Measurements from ENCODE around the gene PCDHGA11. TPM values are rescaled to one million over a fixed set of nuclear protein-coding genes. Genes with fewer than 3 reads are reported as not detected.
"Not testable (repeated sequence)": the region's sequence is repeated elsewhere in the genome, so short reads cannot be mapped to it uniquely, and the experiment has no call there.

PCDHGA11 gene
- total and polyA plus RNA-seq, 4 donors: 8.0 to 16.1 (median 14.9) TPM

DNA sequence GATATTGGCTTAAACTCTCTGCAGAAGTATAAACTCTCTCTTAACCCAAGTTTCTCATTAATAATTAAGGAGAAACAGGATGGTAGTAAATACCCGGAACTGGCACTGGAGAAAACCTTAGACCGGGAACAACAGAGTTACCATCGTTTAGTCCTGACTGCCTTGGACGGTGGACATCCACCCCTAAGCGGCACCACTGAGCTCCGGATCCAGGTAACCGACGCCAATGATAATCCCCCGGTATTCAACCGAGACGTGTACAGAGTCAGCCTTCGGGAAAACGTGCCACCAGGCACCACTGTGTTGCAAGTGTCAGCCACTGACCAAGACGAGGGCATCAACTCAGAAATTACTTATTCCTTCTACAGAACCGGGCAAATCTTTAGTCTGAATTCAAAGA lies 22.2 kb upstream of the PCDHGA11 start:
- Histone ChIP-seq H3K36me3 (ENCODE audit: control insufficient read depth, insufficient read depth, low read length) (peaks cover 14% of the 10 kb centered on the region), H3K4me1 (ENCODE audit: control insufficient read depth, insufficient read depth, low read length) (peaks cover 13% of the 10 kb centered on the region), H3K27me3 (ENCODE audit: control insufficient read depth, insufficient read depth, low read length) (no peaks in the 10 kb centered on the region), H3K9me3 (ENCODE audit: control insufficient read depth, insufficient read depth, low read length) (peaks cover 60% of the 10 kb centered on the region), H3K4me3 (ENCODE audit: low read depth, low read length) (no peak overlapping the region), H3K27ac (ENCODE audit: low read depth, low read length) (no peak overlapping the region)
- WGBS (ENCODE audit: insufficient coverage): 21% methylated on average over 13 of the region's 15 CpGs
- DNase-seq (ENCODE audit: low read depth in 4 of 6, low spot score in 6 of 6): no peak

DNA sequence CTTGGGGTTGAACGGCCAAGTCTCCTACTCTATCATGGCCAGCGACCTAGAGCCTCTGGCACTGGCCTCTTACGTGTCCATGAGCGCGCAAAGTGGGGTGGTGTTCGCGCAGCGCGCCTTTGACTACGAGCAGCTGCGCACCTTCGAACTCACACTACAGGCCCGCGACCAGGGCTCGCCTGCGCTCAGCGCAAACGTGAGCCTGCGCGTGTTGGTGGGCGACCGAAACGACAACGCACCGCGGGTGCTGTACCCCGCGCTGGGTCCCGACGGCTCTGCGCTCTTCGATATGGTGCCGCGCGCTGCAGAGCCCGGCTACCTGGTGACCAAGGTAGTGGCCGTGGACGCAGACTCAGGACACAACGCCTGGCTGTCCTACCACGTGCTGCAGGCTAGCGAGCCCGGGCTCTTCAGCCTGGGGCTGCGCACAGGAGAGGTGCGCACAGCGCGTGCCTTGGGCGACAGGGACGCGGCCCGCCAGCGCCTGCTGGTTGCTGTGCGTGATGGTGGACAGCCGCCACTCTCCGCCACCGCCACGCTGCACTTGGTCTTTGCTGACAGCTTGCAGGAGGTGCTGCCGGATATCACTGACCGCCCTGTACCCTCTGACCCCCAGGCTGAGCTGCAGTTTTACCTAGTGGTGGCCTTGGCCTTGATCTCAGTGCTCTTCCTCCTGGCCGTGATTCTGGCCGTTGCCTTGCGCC lies 21.1 kb upstream of the PCDHGA11 start:
- 18% methylated on average over 61 of the region's 61 CpGs for WGBS (ENCODE audit: insufficient coverage)
- no peak overlapping the region for H3K27ac ChIP-seq (ENCODE audit: low read depth, low read length)
- DNase-seq (ENCODE audit: low read depth in 4 of 6, low spot score in 6 of 6): no peak
- peaks cover 12% of the 10 kb centered on the region for H3K4me1 ChIP-seq (ENCODE audit: control insufficient read depth, insufficient read depth, low read length)
- H3K36me3 ChIP-seq (ENCODE audit: control insufficient read depth, insufficient read depth, low read length): peaks cover 12% of the 10 kb centered on the region
- peaks cover 60% of the 10 kb centered on the region for H3K9me3 ChIP-seq (ENCODE audit: control insufficient read depth, insufficient read depth, low read length)
- H3K4me3 ChIP-seq (ENCODE audit: low read depth, low read length): no peak overlapping the region
- no peaks in the 10 kb centered on the region for H3K27me3 ChIP-seq (ENCODE audit: control insufficient read depth, insufficient read depth, low read length)

DNA sequence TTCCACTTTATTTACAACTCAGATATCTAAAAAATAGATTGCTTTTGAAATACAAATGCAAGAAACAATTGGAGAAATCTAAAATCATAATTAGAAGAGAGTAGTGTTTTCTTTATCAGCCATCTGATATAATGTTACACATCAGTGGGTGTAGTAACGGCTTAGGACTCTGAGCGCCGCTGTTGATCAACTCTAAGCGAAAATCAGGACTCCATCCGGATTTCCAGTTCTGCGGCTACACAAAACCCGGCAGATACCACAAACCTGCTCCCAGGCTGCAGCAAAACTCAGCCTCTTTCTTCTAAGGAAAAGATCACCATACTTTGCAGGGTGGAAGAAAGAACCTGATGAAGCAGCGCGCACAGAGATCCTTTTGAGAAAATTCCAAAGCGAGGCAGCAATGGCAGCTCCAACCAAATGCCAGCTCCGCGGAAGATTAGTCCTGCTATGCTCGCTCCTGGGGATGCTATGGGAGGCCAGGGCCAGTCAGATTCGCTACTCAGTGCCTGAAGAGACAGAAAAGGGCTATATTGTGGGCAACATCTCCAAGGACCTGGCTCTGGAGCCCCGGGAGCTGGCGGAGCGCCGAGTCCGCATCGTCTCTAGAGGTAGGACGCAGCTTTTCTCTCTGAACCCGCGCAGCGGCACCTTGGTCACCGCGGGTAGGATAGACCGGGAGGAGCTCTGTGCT lies 18.2 kb upstream of the PCDHGA11 start, which contains the start of gene PCDHGA9:
PCDHGA9 (plus strand) TSS at position 226 of the 691 bp plus-strand sequence; CDS start at position 401, 175 bp downstream.
- peak in 2 of 6 donors; percentile 44 to 62 for DNase-seq (ENCODE audit: low read depth in 4 of 6, low spot score in 6 of 6)
- H3K27ac ChIP-seq (ENCODE audit: low read depth, low read length): no peak within 1 kb of the TSS
- no peaks in the 10 kb centered on the region for H3K27me3 ChIP-seq (ENCODE audit: control insufficient read depth, insufficient read depth, low read length)
- peak within 1 kb of the TSS; percentile 17 for H3K4me3 ChIP-seq (ENCODE audit: low read depth, low read length)
- 9% methylated on average over 23 of the region's 27 CpGs for WGBS (ENCODE audit: insufficient coverage)
- peaks cover 16% of the 10 kb centered on the region for H3K36me3 ChIP-seq (ENCODE audit: control insufficient read depth, insufficient read depth, low read length)
- H3K4me1 ChIP-seq (ENCODE audit: control insufficient read depth, insufficient read depth, low read length): peaks cover 15% of the 10 kb centered on the region
- H3K9me3 ChIP-seq (ENCODE audit: control insufficient read depth, insufficient read depth, low read length): peaks cover 54% of the 10 kb centered on the region

DNA sequence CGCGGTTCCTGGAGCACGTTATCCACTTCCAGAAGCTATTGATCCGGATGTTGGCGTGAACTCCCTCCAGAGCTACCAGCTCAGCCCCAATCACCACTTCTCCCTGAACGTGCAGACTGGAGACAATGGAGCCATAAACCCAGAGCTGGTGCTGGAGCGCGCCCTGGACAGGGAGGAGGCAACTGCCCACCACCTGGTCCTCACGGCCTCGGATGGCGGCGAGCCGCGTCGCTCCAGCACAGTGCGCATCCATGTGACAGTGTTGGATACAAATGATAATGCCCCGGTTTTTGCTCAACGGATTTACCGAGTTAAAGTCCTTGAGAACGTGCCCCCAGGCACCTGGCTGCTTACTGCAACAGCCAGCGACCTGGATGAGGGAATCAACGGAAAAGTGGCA lies 17.5 kb upstream of the PCDHGA11 start:
- Histone ChIP-seq H3K9me3 (ENCODE audit: control insufficient read depth, insufficient read depth, low read length) (peaks cover 55% of the 10 kb centered on the region), H3K4me3 (ENCODE audit: low read depth, low read length) (no peak overlapping the region), H3K36me3 (ENCODE audit: control insufficient read depth, insufficient read depth, low read length) (peaks cover 21% of the 10 kb centered on the region), H3K4me1 (ENCODE audit: control insufficient read depth, insufficient read depth, low read length) (peaks cover 18% of the 10 kb centered on the region), H3K27me3 (ENCODE audit: control insufficient read depth, insufficient read depth, low read length) (no peaks in the 10 kb centered on the region), H3K27ac (ENCODE audit: low read depth, low read length) (no peak overlapping the region)
- 20% methylated on average over 19 of the region's 22 CpGs for WGBS (ENCODE audit: insufficient coverage)
- DNase-seq (ENCODE audit: low read depth in 4 of 6, low spot score in 6 of 6): no peak

DNA sequence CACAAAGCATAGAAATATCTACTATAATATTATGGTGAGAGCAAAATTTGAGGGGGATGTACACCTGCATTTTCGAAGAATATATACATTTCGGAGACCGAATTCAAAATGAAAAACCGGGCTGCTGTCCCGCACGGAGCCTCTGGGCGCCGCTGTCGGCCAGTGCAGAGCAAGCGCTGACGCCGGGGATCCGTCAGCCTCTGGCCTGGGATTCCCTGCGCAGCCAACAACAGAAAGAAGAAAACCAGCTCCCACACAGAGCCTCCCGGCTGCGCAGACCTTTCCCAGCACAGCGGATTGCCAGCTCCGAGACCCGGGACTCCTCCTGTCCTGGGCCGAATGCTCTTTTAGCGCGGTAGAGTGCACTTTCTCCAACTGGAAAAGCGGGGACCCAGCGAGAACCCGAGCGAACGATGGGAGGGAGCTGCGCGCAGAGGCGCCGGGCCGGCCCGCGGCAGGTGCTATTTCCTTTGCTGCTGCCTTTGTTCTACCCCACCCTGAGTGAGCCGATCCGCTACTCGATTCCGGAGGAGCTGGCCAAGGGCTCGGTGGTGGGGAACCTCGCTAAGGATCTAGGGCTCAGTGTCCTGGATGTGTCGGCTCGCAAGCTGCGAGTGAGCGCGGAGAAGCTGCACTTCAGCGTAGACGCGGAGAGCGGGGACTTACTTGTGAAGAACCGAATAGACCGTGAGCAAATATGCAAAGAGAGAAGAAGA lies 12.9 kb upstream of the PCDHGA11 start, which contains the start of gene PCDHGB6:
PCDHGB6 (plus strand) TSS at position 232 of the 716 bp plus-strand sequence; CDS start at position 414, 182 bp downstream.
- DNase-seq (ENCODE audit: low read depth in 4 of 6, low spot score in 6 of 6): peak in 2 of 6 donors; percentile 55 to 76
- H3K4me3 ChIP-seq (ENCODE audit: low read depth, low read length): peak within 1 kb of the TSS; percentile 27
- H3K9me3 ChIP-seq (ENCODE audit: control insufficient read depth, insufficient read depth, low read length): peaks cover 53% of the 10 kb centered on the region
- H3K27me3 ChIP-seq (ENCODE audit: control insufficient read depth, insufficient read depth, low read length); H3K27ac ChIP-seq (ENCODE audit: low read depth, low read length): not testable (repeated sequence)
- WGBS (ENCODE audit: insufficient coverage): 4% methylated on average over 46 of the region's 51 CpGs
- H3K4me1 ChIP-seq (ENCODE audit: control insufficient read depth, insufficient read depth, low read length): peaks cover 18% of the 10 kb centered on the region
- H3K36me3 ChIP-seq (ENCODE audit: control insufficient read depth, insufficient read depth, low read length): peaks cover 23% of the 10 kb centered on the region

DNA sequence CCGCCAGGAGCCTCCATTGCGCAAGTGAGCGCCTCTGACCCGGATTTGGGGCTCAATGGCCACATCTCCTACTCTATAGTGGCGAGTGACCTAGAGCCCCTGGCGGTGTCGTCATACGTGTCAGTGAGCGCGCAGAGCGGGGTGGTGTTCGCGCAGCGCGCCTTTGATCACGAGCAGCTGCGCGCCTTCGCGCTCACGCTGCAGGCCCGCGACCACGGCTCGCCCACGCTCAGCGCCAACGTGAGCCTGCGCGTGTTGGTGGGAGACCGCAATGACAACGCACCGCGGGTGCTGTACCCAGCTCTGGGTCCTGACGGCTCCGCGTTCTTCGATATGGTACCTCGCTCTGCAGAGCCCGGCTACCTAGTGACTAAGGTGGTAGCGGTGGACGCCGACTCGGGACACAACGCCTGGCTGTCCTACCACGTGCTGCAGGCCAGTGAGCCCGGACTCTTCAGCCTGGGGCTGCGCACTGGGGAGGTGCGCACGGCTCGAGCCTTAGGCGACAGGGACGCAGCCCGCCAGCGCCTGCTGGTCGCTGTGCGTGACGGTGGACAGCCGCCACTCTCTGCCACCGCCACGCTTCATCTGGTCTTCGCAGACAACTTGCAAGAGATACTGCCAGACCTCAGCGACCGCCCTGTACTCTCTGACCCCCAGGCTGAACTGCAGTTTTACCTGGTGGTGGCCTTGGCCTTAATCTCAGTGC lies 11.1 kb upstream of the PCDHGA11 start:
- WGBS (ENCODE audit: insufficient coverage): 16% methylated on average over 64 of the region's 64 CpGs
- Histone ChIP-seq H3K27ac (ENCODE audit: low read depth, low read length) (no peak overlapping the region), H3K9me3 (ENCODE audit: control insufficient read depth, insufficient read depth, low read length) (peaks cover 56% of the 10 kb centered on the region), H3K36me3 (ENCODE audit: control insufficient read depth, insufficient read depth, low read length) (peaks cover 24% of the 10 kb centered on the region), H3K4me1 (ENCODE audit: control insufficient read depth, insufficient read depth, low read length) (peaks cover 21% of the 10 kb centered on the region), H3K27me3 (ENCODE audit: control insufficient read depth, insufficient read depth, low read length) (peaks cover 2% of the 10 kb centered on the region), H3K4me3 (ENCODE audit: low read depth, low read length) (no peak overlapping the region)
- no peak for DNase-seq (ENCODE audit: low read depth in 4 of 6, low spot score in 6 of 6)

DNA sequence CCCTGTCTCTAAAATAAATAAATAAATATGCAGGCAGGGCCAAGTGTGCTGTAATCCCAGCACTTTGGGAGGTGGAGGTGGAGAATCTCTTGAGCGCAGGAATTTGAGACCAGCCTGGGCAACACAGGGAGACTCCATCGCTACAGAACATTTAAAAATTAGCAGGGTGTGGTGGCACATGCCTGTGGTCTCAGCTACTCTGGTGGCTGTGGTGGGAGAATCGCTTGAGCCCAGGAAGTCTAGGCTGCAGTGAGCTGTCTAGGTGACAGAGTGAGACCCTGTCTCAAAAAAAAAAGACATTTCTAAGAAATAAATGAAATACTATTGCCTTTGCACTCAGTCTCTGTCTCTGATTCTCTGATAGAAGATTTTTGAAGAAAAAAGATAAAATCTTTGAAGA lies 9.3 kb upstream of the PCDHGA11 start:
- Histone ChIP-seq H3K4me1 (ENCODE audit: control insufficient read depth, insufficient read depth, low read length) (peaks cover 18% of the 10 kb centered on the region), H3K36me3 (ENCODE audit: control insufficient read depth, insufficient read depth, low read length) (peaks cover 21% of the 10 kb centered on the region), H3K27me3 (ENCODE audit: control insufficient read depth, insufficient read depth, low read length) (peaks cover 2% of the 10 kb centered on the region), H3K4me3 (ENCODE audit: low read depth, low read length) (no peak overlapping the region), H3K27ac (ENCODE audit: low read depth, low read length) (no peak overlapping the region), H3K9me3 (ENCODE audit: control insufficient read depth, insufficient read depth, low read length) (peaks cover 60% of the 10 kb centered on the region)
- no peak for DNase-seq (ENCODE audit: low read depth in 4 of 6, low spot score in 6 of 6)
- WGBS (ENCODE audit: insufficient coverage): 54% methylated on average over 2 of the region's 3 CpGs

DNA sequence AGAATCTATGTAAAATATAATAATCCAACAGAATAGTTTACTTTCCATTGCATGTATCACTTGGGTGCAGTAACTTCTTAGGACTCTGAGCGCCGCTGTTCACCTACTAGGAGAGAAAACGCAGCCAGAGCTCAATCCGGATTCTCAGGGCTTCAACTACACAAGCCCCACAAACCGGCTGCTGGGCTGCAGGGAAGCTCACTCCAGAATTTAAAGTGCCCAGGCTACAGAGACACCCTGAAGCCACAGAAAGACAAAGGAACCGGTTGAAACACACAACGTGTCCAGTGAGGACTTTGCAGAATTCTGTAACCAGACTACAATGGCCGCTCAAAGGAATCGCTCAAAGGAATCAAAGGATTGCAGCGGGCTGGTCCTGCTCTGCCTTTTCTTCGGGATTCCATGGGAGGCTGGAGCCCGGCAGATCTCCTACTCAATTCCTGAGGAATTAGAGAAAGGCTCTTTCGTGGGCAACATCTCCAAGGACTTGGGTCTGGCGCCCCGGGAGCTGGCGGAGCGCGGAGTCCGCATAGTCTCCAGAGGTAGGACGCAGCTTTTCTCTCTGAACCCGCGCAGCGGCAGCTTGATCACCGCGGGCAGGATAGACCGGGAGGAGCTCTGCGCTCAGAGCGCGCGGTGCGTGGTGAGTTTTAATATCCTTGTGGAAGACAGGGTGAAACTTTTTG lies 7.9 kb upstream of the PCDHGA11 start, which contains the start of gene PCDHGA10:
PCDHGA10 (plus strand) TSS at position 134 of the 686 bp plus-strand sequence; CDS start at position 323, 189 bp downstream.
- DNase-seq (ENCODE audit: low read depth in 4 of 6, low spot score in 6 of 6): peak in 2 of 6 donors; percentile 57 to 73
- H3K36me3 ChIP-seq (ENCODE audit: control insufficient read depth, insufficient read depth, low read length): peaks cover 23% of the 10 kb centered on the region
- no peak within 1 kb of the TSS for H3K27ac ChIP-seq (ENCODE audit: low read depth, low read length)
- H3K27me3 ChIP-seq (ENCODE audit: control insufficient read depth, insufficient read depth, low read length): peaks cover 2% of the 10 kb centered on the region
- H3K9me3 ChIP-seq (ENCODE audit: control insufficient read depth, insufficient read depth, low read length): peaks cover 60% of the 10 kb centered on the region
- peaks cover 14% of the 10 kb centered on the region for H3K4me1 ChIP-seq (ENCODE audit: control insufficient read depth, insufficient read depth, low read length)
- H3K4me3 ChIP-seq (ENCODE audit: low read depth, low read length): peak within 1 kb of the TSS; percentile 11
- WGBS (ENCODE audit: insufficient coverage): 15% methylated on average over 30 of the region's 31 CpGs

Data from spinal cord (tissue), 10 donors.